Activated naive CD8-positive, alpha-beta T cell (primary cell): Measurements from ENCODE around the gene MYZAP.

Source experiments
- H3K27ac Mint-ChIP-seq: one replicate; pipeline ENCODE4 v1.8.0; 2021; ENCODE audit warnings: mixed read lengths
- H3K27me3 Mint-ChIP-seq: one replicate; pipeline ENCODE4 v1.8.0; 2021; ENCODE audit warnings: mixed read lengths
- H3K36me3 Mint-ChIP-seq: one replicate; pipeline ENCODE4 v1.8.0; 2021; ENCODE audit warnings: mixed read lengths
- H3K4me1 Mint-ChIP-seq: one replicate; pipeline ENCODE4 v1.8.0; 2021; ENCODE audit warnings: low read depth, mixed read lengths
- H3K4me3 Mint-ChIP-seq: one replicate; pipeline ENCODE4 v1.8.0; 2021; ENCODE audit warnings: mild to moderate bottlenecking, mixed read lengths
- H3K9me3 Mint-ChIP-seq: one replicate; pipeline ENCODE4 v1.8.0; 2021; ENCODE audit warnings: low read depth, mixed read lengths

MYZAP gene

GRCh38 chr15:57595011-57595866, 3.5 kb downstream of the MYZAP start:
- no peaks in the 10 kb centered on the region for H3K9me3 Mint-ChIP-seq
- no peaks in the 10 kb centered on the region for H3K36me3 Mint-ChIP-seq
- no peak overlapping the region for H3K4me3 Mint-ChIP-seq
- peaks cover 8% of the 10 kb centered on the region for H3K4me1 Mint-ChIP-seq
- peaks cover 15% of the 10 kb centered on the region for H3K27me3 Mint-ChIP-seq
- H3K27ac Mint-ChIP-seq, result no peak overlapping the region

GRCh38 chr15:57596301-57596855, 4.7 kb downstream of the MYZAP start:
- Mint-ChIP-seq H3K36me3 (no peaks in the 10 kb centered on the region), H3K9me3 (no peaks in the 10 kb centered on the region), H3K27ac (no peak overlapping the region), H3K27me3 (peaks cover 9% of the 10 kb centered on the region), H3K4me1 (peaks cover 4% of the 10 kb centered on the region), H3K4me3 (no peak overlapping the region)

GRCh38 chr15:57596978-57597377, 5.3 kb downstream of the MYZAP start:
- H3K27me3 Mint-ChIP-seq, result peaks cover 9% of the 10 kb centered on the region
- no peak overlapping the region for H3K4me3 Mint-ChIP-seq
- H3K9me3 Mint-ChIP-seq, result no peaks in the 10 kb centered on the region
- no peak overlapping the region for H3K27ac Mint-ChIP-seq
- H3K4me1 Mint-ChIP-seq, result peaks cover 3% of the 10 kb centered on the region
- H3K36me3 Mint-ChIP-seq, result no peaks in the 10 kb centered on the region

- H3K4me3 Mint-ChIP-seq, result no peak overlapping the region
Observed at GRCh38 chr15:57597431-57597830, 5.7 kb downstream of the MYZAP start.

GRCh38 chr15:57598346-57598745, 6.6 kb downstream of the MYZAP start:
- Mint-ChIP-seq H3K4me1 (no peaks in the 10 kb centered on the region), H3K27me3 (peaks cover 4% of the 10 kb centered on the region), H3K27ac (no peak overlapping the region), H3K4me3 (no peak overlapping the region), H3K9me3 (no peaks in the 10 kb centered on the region), H3K36me3 (no peaks in the 10 kb centered on the region)

More at GRCh38 chr15:57597431-57597830, 5.7 kb downstream of the MYZAP start:
- Mint-ChIP-seq H3K4me1 (peaks cover 3% of the 10 kb centered on the region), H3K9me3 (no peaks in the 10 kb centered on the region), H3K36me3 (no peaks in the 10 kb centered on the region), H3K27me3 (peaks cover 9% of the 10 kb centered on the region), H3K27ac (no peak overlapping the region)

- no peaks in the 10 kb centered on the region for H3K36me3 Mint-ChIP-seq
- no peaks in the 10 kb centered on the region for H3K4me1 Mint-ChIP-seq
- H3K27me3 Mint-ChIP-seq, result peaks cover 2% of the 10 kb centered on the region
- no peak overlapping the region for H3K27ac Mint-ChIP-seq
- no peak overlapping the region for H3K4me3 Mint-ChIP-seq
- H3K9me3 Mint-ChIP-seq, result no peaks in the 10 kb centered on the region
Observed at GRCh38 chr15:57599296-57599810, 7.6 kb downstream of the MYZAP start.

- H3K4me1 Mint-ChIP-seq, result no peaks in the 10 kb centered on the region
- H3K27ac Mint-ChIP-seq, result no peak overlapping the region
- H3K9me3 Mint-ChIP-seq, result no peaks in the 10 kb centered on the region
- H3K27me3 Mint-ChIP-seq, result no peaks in the 10 kb centered on the region
- H3K4me3 Mint-ChIP-seq, result no peak overlapping the region
- H3K36me3 Mint-ChIP-seq, result no peaks in the 10 kb centered on the region
Observed at GRCh38 chr15:57600197-57600596, 8.5 kb downstream of the MYZAP start.

- H3K36me3 Mint-ChIP-seq, result no peaks in the 10 kb centered on the region
- no peaks in the 10 kb centered on the region for H3K9me3 Mint-ChIP-seq
- no peaks in the 10 kb centered on the region for H3K27me3 Mint-ChIP-seq
- no peaks in the 10 kb centered on the region for H3K4me1 Mint-ChIP-seq
- H3K4me3 Mint-ChIP-seq, result no peak overlapping the region
- no peak overlapping the region for H3K27ac Mint-ChIP-seq
Observed at GRCh38 chr15:57604507-57604906, 12.8 kb downstream of the MYZAP start.

- Mint-ChIP-seq H3K4me1 (no peaks in the 10 kb centered on the region), H3K27me3 (no peaks in the 10 kb centered on the region), H3K27ac (no peak overlapping the region), H3K4me3 (no peak overlapping the region), H3K36me3 (no peaks in the 10 kb centered on the region), H3K9me3 (no peaks in the 10 kb centered on the region)
Observed at GRCh38 chr15:57605491-57605890, 13.8 kb downstream of the MYZAP start.

- no peak overlapping the region for H3K4me3 Mint-ChIP-seq
- no peak overlapping the region for H3K27ac Mint-ChIP-seq
- H3K36me3 Mint-ChIP-seq, result no peaks in the 10 kb centered on the region
- no peaks in the 10 kb centered on the region for H3K27me3 Mint-ChIP-seq
- no peaks in the 10 kb centered on the region for H3K4me1 Mint-ChIP-seq
- H3K9me3 Mint-ChIP-seq, result no peaks in the 10 kb centered on the region
Observed at GRCh38 chr15:57606048-57606447, 14.3 kb downstream of the MYZAP start.

- Mint-ChIP-seq H3K27ac (no peak overlapping the region), H3K4me3 (no peak overlapping the region), H3K36me3 (no peaks in the 10 kb centered on the region), H3K4me1 (no peaks in the 10 kb centered on the region), H3K9me3 (no peaks in the 10 kb centered on the region), H3K27me3 (no peaks in the 10 kb centered on the region)
Observed at GRCh38 chr15:57606816-57607215, 15.1 kb downstream of the MYZAP start.

- Mint-ChIP-seq H3K27me3 (no peaks in the 10 kb centered on the region), H3K36me3 (no peaks in the 10 kb centered on the region), H3K4me1 (no peaks in the 10 kb centered on the region), H3K4me3 (no peak overlapping the region), H3K27ac (no peak overlapping the region), H3K9me3 (no peaks in the 10 kb centered on the region)
Observed at GRCh38 chr15:57607570-57608000, 15.9 kb downstream of the MYZAP start.

- Mint-ChIP-seq H3K27me3 (no peaks in the 10 kb centered on the region), H3K36me3 (no peaks in the 10 kb centered on the region), H3K4me3 (no peak overlapping the region), H3K9me3 (no peaks in the 10 kb centered on the region), H3K27ac (no peak overlapping the region), H3K4me1 (no peaks in the 10 kb centered on the region)
Observed at GRCh38 chr15:57609805-57610529, 18.3 kb downstream of the MYZAP start.

GRCh38 chr15:57611123-57611522, 19.4 kb downstream of the MYZAP start:
- Mint-ChIP-seq H3K4me3 (no peak overlapping the region), H3K36me3 (no peaks in the 10 kb centered on the region), H3K27me3 (no peaks in the 10 kb centered on the region), H3K4me1 (no peaks in the 10 kb centered on the region), H3K27ac (no peak overlapping the region), H3K9me3 (no peaks in the 10 kb centered on the region)

GRCh38 chr15:57611938-57612337, 20.2 kb downstream of the MYZAP start:
- Mint-ChIP-seq H3K9me3 (no peaks in the 10 kb centered on the region), H3K27ac (no peak overlapping the region), H3K27me3 (no peaks in the 10 kb centered on the region), H3K36me3 (no peaks in the 10 kb centered on the region), H3K4me3 (no peak overlapping the region), H3K4me1 (no peaks in the 10 kb centered on the region)
